Activated T-cell treated with anti-CD3 and anti-CD28 coated beads for 24 hours (primary cell): ENCODE results near the gene INPP5A.
A peak's percentile ranks its signal among the peaks of the same experiment; 100 is the strongest.
"Not testable (repeated sequence)": the region's sequence is repeated elsewhere in the genome, so short reads cannot be mapped to it uniquely, and the experiment has no call there.

ENCODE experiments used
- DNase-seq: peaks from one replicate; pipeline ENCODE4 v3.0.0-alpha.2; 2020; ENCODE audit warnings: low read depth

The INPP5A gene

DNA sequence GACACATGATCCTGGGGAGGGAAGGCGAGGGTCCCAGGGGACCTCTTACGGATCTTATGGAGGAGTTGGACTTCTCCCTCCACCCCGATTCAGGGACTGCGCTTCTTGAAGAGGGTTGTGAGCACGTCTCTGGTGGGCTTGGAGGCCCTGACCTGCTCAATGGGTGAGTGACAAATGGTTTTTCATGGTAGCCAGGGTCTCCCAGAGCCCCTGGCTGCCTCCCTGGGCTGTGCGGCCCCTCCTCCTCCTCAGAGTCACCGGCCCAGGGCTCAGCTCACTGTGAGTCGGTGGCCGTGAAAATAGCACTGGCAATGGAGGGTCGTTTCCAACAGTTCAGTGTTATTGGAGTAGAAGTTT lies 26.6 kb downstream of the INPP5A start:
- DNase-seq = no peak

- no peak for DNase-seq
Measured at GRCh38 chr10:132564690-132565089, 27.1 kb downstream of the INPP5A start.

DNA sequence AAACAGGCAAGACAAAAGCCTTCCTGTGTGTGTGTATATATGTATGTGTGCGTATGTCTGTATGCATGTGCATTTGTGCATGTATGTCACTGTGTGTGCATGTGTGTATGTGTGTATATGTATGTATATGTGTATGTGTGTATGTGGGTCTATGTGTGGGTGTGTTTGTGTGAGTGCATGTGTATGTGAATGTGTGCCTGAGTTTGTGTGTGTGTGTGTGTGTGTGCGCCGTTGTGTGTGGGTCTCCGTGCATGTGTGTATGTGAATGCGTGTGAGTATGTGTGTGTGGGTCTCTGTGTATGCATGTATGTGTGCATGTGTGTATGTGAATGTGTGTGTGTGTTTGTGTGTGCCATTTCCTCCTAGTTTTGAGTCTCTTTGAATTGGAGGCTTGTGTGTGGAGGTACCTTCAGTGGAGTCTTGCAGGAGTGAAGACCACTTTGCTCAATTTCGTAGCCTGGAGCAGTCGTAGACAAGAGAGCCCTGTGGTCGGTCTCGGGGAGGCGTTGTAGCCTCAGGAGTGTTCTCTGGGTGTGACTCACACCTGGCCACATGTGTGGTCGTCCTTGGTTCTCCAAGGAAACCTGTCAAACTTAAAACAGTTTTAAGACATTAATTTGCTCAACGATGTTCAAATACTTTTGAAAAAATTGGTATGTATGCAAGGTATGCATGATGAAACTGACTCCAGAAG lies 28.1 kb downstream of the INPP5A start:
- no peak for DNase-seq

DNA sequence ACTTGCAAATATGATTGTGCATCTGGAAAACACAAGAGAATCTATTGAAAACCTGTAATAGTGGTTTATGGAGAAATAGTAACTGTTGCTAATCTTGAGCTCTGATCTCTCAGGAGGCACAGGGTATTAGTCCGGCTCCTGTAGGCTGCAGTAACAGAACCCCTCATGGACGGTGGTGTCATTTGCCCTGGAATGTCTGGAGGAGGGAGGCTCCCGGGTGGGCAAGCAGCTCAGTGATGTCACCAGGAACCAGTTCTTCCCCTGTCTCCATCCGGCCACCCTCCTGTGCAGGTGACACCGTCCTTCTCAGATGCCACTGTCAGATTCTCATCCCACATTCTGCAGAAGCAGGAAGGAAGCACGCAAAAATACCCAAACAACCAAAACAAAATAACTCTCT lies 29.3 kb downstream of the INPP5A start:
- no peak for DNase-seq

GRCh38 chr10:132570265-132570664 lies 32.7 kb downstream of the INPP5A start:
- DNase-seq = no peak

GRCh38 chr10:132570771-132571649 lies 33.4 kb downstream of the INPP5A start:
- DNase-seq = no peak

DNA sequence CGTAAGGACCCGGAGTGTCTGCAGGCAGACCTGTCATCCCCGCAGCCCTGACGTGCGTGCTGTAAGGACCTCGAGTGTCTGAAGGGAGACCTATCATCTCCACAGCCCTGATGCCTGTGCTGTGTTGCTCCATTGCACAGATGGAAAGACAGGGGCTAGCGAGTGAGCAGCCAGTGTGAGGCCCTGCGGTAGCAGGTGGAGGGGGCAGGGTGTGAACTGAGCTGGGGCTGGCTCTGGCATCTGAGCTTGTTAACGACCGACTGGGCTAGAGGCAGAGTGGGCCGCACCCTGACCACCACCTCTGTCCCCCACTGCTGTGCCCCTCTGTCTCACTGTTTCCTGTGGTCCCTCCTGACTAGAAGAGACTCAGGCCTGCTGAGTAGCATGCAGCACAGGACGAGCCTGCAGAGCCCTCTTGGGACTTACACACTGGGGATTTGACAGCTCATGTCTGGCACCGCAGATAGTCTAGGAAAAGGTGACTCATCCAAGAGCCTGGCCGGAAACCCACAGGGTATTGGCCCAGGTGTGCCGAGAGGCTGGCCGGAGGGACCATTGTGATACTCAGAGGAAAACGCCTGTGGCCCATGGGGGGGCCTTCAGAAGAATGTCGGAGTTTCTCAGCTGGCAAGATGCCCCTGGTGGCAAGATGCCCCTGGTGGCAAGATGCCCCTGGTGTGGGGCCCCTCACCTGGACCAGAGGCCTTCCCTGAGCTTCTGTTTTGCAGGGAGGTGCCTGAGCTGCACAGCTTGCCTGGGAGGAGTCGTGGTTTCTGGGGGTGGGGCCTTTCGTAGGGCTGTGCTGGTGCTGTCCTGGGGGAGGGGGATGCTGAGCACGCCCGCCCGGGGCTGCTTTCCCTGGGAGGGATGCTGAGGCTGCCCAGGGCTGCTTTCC lies 34.3 kb downstream of the INPP5A start:
- peak; percentile 42 for DNase-seq

- no peak for DNase-seq
Measured at GRCh38 chr10:132572545-132572937, 35.0 kb downstream of the INPP5A start.

DNA sequence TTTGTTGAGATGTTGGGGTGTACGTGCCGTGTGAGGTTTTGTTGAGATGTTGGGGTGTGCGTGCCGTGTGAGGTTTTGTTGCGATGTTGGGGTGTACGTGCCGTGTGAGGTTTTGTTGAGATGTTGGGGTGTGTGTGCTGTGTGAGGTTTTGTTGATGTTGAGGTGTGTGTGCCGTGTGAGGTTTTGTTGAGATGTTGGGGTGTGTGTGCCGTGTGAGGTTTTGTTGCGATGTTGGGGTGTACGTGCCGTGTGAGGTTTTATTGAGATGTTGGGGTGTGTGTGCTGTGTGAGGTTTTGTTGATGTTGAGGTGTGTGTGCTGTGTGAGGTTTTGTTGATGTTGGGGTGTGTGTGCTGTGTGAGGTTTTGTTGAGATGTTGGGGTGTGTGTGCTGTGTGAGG lies 35.4 kb downstream of the INPP5A start:
- DNase-seq = not testable (repeated sequence)

DNA sequence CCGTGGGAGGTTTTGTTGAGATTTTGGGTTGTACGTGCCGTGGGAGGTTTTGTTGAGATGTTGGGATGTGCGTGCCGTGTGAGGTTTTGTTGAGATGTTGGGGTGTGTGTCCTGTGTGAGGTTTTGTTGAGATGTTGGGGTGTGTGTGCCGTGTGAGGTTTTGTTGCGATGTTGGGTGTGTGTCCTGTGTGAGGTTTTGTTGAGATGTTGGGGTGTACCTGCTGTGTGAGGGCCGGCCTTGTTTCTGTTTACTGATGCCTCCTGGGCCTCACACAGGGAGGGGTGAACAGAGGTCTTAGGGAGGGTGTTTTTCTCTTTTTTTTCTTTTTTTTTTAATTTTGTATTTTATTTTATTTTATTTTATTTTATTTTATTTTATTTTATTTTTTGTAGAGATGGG lies 36.7 kb downstream of the INPP5A start:
- DNase-seq = no peak

DNA sequence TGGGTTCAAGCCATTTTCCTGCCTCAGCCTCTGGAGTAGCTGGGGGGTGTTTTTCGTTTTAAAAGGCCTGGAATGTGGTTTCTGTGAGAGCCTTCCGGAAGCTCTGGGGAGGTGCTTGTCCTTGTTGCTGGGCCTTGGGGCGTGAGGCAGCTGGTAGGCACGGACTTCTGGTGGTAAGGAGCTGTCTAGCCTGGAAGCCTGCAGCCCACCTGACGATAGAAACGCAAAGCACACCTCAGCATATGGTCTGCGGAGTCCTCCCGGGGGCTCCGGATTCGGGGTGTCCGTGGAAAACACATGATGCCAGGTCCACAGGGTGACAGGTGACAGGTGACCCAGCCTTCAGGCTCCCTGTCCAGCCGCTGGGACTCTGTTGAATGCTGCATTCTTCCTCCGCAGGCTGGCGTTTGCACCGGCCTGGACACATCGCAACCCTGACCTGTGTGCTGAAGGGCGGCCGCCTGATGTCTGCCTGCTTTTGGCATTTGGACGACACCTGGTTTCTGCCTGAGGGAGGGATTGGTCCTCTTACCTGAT lies 37.3 kb downstream of the INPP5A start:
- no peak for DNase-seq

- DNase-seq = no peak
Measured at GRCh38 chr10:132575320-132576201, 38.0 kb downstream of the INPP5A start.

- no peak for DNase-seq
Measured at GRCh38 chr10:132576671-132577349, 39.2 kb downstream of the INPP5A start.

DNA sequence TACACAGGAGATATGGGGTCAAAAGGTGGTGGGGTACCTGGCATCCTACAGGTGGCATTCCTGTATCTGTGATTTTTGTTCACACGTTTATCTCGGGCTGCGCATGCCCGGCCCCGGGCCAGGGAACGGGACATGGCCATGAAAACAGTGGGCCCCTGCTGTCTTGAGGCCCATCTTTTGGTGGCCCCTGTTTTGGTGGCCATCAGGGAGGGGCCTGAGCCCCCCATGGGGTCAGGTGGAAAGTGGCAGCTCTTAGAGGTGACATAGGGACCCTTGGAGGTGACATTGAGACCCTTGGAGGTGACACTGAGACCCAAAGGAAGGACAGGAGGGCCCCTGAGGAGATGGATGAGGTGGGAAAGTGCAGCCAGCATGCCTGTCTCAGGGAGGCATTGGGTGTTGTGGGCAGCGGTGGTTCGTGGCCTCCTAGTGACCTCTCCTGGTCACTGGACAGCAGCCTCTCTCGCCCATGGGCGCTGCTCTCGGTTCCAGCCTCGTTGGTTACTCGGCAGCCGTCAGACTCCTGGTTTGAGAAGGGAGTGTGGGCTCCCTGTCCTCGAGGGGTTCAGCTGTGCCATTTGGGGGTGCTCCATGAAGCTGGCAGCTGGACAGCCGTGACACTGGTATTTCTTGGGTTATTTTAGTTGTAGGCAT lies 39.9 kb downstream of the INPP5A start:
- DNase-seq = no peak

GRCh38 chr10:132578287-132578951 lies 40.8 kb downstream of the INPP5A start:
- no peak for DNase-seq

DNA sequence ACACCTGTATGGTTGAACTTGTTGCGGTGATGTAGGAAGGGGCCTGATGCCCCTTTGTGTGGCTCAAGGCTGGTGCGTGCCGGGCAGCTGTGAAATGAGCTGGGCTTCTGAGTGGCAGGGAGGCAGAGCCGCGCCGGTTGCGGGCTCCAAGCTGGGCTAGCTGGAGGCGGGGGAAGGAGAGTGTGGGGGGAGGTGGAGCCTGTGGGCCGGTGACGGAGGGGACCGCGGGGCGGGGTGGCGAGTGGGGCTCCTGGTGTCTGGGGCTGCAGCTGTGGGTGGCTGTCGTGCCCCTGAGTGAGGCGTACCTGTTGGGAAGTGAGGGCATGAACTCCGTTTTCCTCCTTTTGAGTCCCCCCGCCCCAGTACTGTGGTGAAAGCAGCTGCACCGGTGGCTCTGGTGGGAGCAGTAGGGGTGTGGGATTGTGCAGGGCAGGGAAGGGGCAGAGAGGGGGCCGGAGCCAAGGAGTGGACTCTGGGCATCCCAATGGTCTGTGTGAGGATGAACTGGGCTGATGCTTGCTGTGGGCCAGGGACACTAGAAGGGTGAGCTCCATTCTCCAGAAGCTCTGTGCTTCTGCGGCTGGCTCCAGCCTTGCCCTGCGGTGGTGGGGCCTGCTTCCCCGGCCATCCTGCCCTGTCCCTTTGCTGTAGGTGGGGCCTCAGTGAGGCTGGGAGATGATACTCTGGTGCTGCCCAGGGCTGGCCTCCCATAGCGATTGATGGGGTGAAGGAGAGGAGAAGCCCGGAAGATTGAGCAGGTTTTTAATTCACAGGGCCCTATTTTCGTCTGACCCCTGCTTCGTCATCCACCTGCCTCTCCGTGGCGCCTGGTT lies 41.7 kb downstream of the INPP5A start:
- DNase-seq = no peak

DNA sequence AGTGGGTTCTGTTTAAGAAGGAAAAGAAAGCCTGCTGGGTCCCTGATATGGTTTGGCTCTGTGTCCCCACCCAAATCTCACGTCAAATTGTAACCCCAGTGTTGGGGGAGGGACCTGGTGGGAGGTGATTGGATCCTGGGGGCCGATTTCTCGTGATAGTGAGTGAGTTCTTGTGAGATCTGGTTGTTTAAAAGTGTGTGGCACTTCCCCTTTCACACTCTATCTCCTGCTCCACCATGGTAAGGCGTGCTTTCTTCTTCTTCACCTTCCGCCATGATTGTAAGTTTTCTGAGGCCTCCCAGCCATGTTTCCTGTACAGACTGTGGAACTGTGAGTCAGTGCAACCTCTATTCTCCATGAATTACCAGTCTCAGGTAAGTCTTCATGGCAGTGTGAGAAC lies 42.6 kb downstream of the INPP5A start:
- no peak for DNase-seq

DNA sequence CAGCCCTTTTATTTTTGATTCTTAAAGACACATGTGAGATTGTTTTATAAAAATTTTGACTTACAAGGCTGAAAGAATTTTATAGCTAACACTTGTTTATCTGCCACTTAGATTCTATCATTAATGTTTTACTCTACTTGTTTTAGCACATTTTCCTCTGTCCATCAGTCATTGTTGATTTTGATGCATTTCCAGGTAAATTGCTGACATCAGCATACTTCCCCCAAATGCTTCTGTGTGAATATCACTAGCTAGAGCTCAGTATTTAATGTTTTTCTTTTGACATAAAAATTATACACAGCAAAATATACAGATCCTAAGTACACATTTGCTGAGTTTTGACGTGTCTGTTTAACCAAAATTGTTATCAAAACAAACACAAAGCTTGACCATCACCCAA lies 43.0 kb downstream of the INPP5A start:
- no peak for DNase-seq

DNA sequence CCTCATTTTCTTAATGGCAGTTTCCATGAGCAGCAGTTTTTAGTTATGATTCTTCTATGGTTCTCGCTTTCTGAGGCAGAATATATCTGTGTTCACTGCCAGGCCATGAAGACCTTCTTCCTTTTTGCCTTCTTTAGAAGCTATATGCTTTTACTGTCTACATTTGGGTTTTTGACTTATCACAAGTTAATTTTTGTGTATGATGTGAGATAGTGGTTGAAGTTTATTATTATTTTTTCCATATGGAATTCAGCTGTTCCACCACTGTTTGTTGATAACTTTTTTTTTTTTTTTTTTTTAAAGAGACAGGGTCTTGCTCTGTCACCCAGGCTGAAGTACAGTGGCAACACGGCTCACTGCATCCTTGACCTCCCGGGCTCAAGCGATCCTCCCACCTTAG lies 44.5 kb downstream of the INPP5A start:
- DNase-seq = no peak
